Kidney (tissue), 14 donors: ENCODE measurements around the gene LRFN5. TPM values are rescaled to one million over a fixed set of nuclear protein-coding genes. Genes with fewer than 3 reads are reported as not detected.

ENCODE experiments used
- DNase-seq, 5 donors: peaks; one replicate each; pipeline ENCODE4 v3.0.0-alpha.2; 2013 to 2020
- FAIRE-seq: peaks from 2 replicates; lab custom pipeline; 2012; peaks lifted over from hg19 to GRCh38; lab: Jason Lieb, UNC
- H3K27ac ChIP-seq, 2 donors: one replicate each; pipeline ENCODE4 v1.7.0; 2013; ENCODE audit warnings: low read depth in 2 of 2, low read length in 2 of 2, inconsistent platforms in 1 of 2
- H3K27me3 ChIP-seq: one replicate; pipeline ENCODE4 v1.7.1; 2013; ENCODE audit warnings: low read length, inconsistent platforms; ENCODE audit not compliant: control insufficient read depth, insufficient read depth
- H3K36me3 ChIP-seq, 3 donors: one replicate each; pipeline versions ENCODE4 v1.7.0 to v1.7.1; 2013; ENCODE audit warnings: low read length in 3 of 3, control low read depth in 1 of 3, inconsistent platforms in 1 of 3; ENCODE audit not compliant: insufficient read depth in 3 of 3, control insufficient read depth in 2 of 3
- H3K4me1 ChIP-seq, 3 donors: one replicate each; pipeline versions ENCODE4 v1.7.0 to v1.7.1; 2013; ENCODE audit warnings: low read length in 3 of 3, inconsistent platforms in 1 of 3, low read depth in 1 of 3; ENCODE audit not compliant: control insufficient read depth in 2 of 3, insufficient read depth in 2 of 3
- H3K4me3 ChIP-seq, 3 donors: one replicate each; pipeline versions ENCODE4 v1.7.0 to v1.8.1; 2013; ENCODE audit warnings: low read length in 3 of 3, control low read depth in 1 of 3, inconsistent platforms in 1 of 3
- H3K9ac ChIP-seq, 3 donors: one replicate each; pipeline versions ENCODE4 v1.7.0 to v1.7.1; 2013; ENCODE audit warnings: low read length in 3 of 3, control low read depth in 1 of 3, inconsistent platforms in 1 of 3
- H3K9me3 ChIP-seq, 3 donors: one replicate each; pipeline versions ENCODE4 v1.7.0 to v1.7.1; 2013; ENCODE audit warnings: low read length in 3 of 3, control low read depth in 1 of 3, inconsistent platforms in 1 of 3; ENCODE audit not compliant: control insufficient read depth in 2 of 3, insufficient read depth in 1 of 3
- CTCF ChIP-seq: IDR thresholded peaks from 3 replicates; pipeline ENCODE4 v1.5.1; 2012; ENCODE audit warnings: mild to moderate bottlenecking, moderate library complexity, borderline replicate concordance; ENCODE audit not compliant: insufficient read depth; ENCODE audit errors: extremely low read depth
- intact Hi-C: fragments of 100-400 bp; cut with DNase I; formaldehyde crosslinking; loops from one replicate; pipeline ENCODE4 v1.11.1; 2022
- polyA plus RNA-seq: library from polyadenylated mRNA; stranded (reverse); fragments of 350-450 nt; fragmentation: Illumina TruSeq; extraction: RNeasy Lipid Tissue Mini Kit (QIAGEN cat#74804); gene quantifications from one replicate; pipeline ENCODE4 v1.2.3, GENCODE V29; 2014; ENCODE audit warnings: low read depth, low replicate concordance; ENCODE audit not compliant: insufficient read depth
- total RNA-seq: library from RNA; stranded (reverse); fragmentation: NEBNext Ultra II Directional; extraction: Animal tissue kit (Norgen Biotek cat#: 25700); gene quantifications from one replicate; pipeline ENCODE4 v1.2.1, GENCODE V29; 2021
- donor health status: control.
- donor health status: control.
- donor health status: control.
- donor health status: control.
- donor health status: control.
- donor health status: DM: yes; HTN: yes; CAD: no.
- donor health status: Normal renal cell carcinoma (clear cell type).

The LRFN5 gene
- total and polyA plus RNA-seq, 2 donors from 2014 or later = 1.5 to 2.4 TPM

- no peak for TF ChIP-seq CTCF
- Histone ChIP-seq H3K4me1 (no peaks in the 10 kb centered on the region), H3K9ac (no peak overlapping the region), H3K9me3 (peaks cover 0 to 2% (median 0%) of the 10 kb centered on the region in 3 donors), H3K36me3 (no peaks in the 10 kb centered on the region), H3K27me3 (no peaks in the 10 kb centered on the region), H3K4me3 (no peak overlapping the region), H3K27ac (no peak overlapping the region)
- intact Hi-C loops = no loop called here
- FAIRE-seq (no peak), DNase-seq (no peak)
Observed at GRCh38 chr14:41825622-41826021, 218.9 kb downstream of the LRFN5 start.

GRCh38 chr14:41830714-41831406 lies 224.2 kb downstream of the LRFN5 start:
- no peak overlapping the region for H3K27ac ChIP-seq
- H3K36me3 ChIP-seq = no peaks in the 10 kb centered on the region
- H3K4me1 ChIP-seq = no peaks in the 10 kb centered on the region
- H3K9me3 ChIP-seq = no peaks in the 10 kb centered on the region
- no peak for FAIRE-seq
- H3K27me3 ChIP-seq = no peaks in the 10 kb centered on the region
- H3K9ac ChIP-seq = no peak overlapping the region
- intact Hi-C loops = no loop called here
- TF ChIP-seq CTCF = no peak
- H3K4me3 ChIP-seq = no peak overlapping the region
- DNase-seq = no peak

- Histone ChIP-seq H3K27ac (no peak overlapping the region), H3K36me3 (no peaks in the 10 kb centered on the region), H3K9me3 (no peaks in the 10 kb centered on the region), H3K4me3 (no peak overlapping the region), H3K9ac (no peak overlapping the region), H3K4me1 (no peaks in the 10 kb centered on the region), H3K27me3 (no peaks in the 10 kb centered on the region)
- DNase-seq = no peak
- TF ChIP-seq CTCF = no peak
- FAIRE-seq = no peak
- intact Hi-C loops = no loop called here
Observed at GRCh38 chr14:41839661-41840060, 233.0 kb downstream of the LRFN5 start.
